GM21737 (cell line): ENCODE results near the gene COQ10B.
"Not testable (repeated sequence)": the region's sequence is repeated elsewhere in the genome, so short reads cannot be mapped to it uniquely, and the experiment has no call there.

Experiments
- ATAC-seq: cut with Tn5 transposase; IDR thresholded peaks from one replicate; pipeline ENCODE4 v1.9.1; 2021; ENCODE audit warnings: mild to moderate bottlenecking, moderate library complexity; ENCODE audit not compliant: unreplicated experiment

COQ10B gene

GRCh38 chr2:197453123-197453913, at the start of gene COQ10B:
Gene COQ10B, plus strand, starts transcription at chr2:197453552. Its CDS starts 9 bp downstream, at chr2:197453561.
- peak; percentile 92 for ATAC-seq

- no peak for ATAC-seq
Observed at GRCh38 chr2:197405582-197405981, 47.8 kb upstream of the COQ10B start.

- no peak for ATAC-seq
Observed at GRCh38 chr2:197414039-197414438, 39.3 kb upstream of the COQ10B start.

GRCh38 chr2:197414515-197414914, 38.8 kb upstream of the COQ10B start:
- ATAC-seq, result no peak

- ATAC-seq, result no peak
Observed at GRCh38 chr2:197416268-197416667, 37.1 kb upstream of the COQ10B start.

GRCh38 chr2:197419438-197419837, 33.9 kb upstream of the COQ10B start:
- no peak for ATAC-seq

GRCh38 chr2:197423307-197423706, 30.0 kb upstream of the COQ10B start:
- no peak for ATAC-seq

GRCh38 chr2:197425550-197425949, 27.8 kb upstream of the COQ10B start:
- ATAC-seq, result no peak

- ATAC-seq, result no peak
Observed at GRCh38 chr2:197426723-197427603, 26.4 kb upstream of the COQ10B start.

GRCh38 chr2:197427986-197428385, 25.4 kb upstream of the COQ10B start:
- no peak for ATAC-seq

- no peak for ATAC-seq
Observed at GRCh38 chr2:197431858-197432257, 21.5 kb upstream of the COQ10B start.

- ATAC-seq, result not testable (repeated sequence)
Observed at GRCh38 chr2:197432527-197432926, 20.8 kb upstream of the COQ10B start.

- no peak for ATAC-seq
Observed at GRCh38 chr2:197433780-197434438, 19.4 kb upstream of the COQ10B start.

- ATAC-seq, result peak; percentile 95
Observed at GRCh38 chr2:197434541-197435513, 18.5 kb upstream of the COQ10B start, which contains the start of gene SF3B1. Gene SF3B1, minus strand, starts transcription at chr2:197435028. Its CDS starts 29 bp downstream, at chr2:197434999.

- no peak for ATAC-seq
Observed at GRCh38 chr2:197435598-197436420, 17.5 kb upstream of the COQ10B start.

GRCh38 chr2:197437380-197437779, 16.0 kb upstream of the COQ10B start:
- ATAC-seq, result no peak

- no peak for ATAC-seq
Observed at GRCh38 chr2:197442857-197443256, 10.5 kb upstream of the COQ10B start.

- ATAC-seq, result no peak
Observed at GRCh38 chr2:197445746-197446145, 7.6 kb upstream of the COQ10B start.

GRCh38 chr2:197446844-197447243, 6.5 kb upstream of the COQ10B start:
- no peak for ATAC-seq
